MCF 10A (cell line): ENCODE data around the gene CEP112. TPM values are rescaled to one million over a fixed set of nuclear protein-coding genes. Genes with fewer than 3 reads are reported as not detected.

ENCODE experiments used
- BruUV-seq: library from RNA; stranded (reverse); fragments of 400-500 nt; replicated peaks from 2 replicates; lab custom pipeline; 2021; lab: Mats Ljungman, UMichigan
- CTCF ChIA-PET: fragments of 300-600 bp; sonication (Branson Sonifier 250); formaldehyde crosslinking; extraction: SDS; loops from one replicate; lab custom pipeline; 2021; ENCODE audit warnings: antibody characterized with exemption, inconsistent platforms; lab: Yijun Ruan, JAX
- POLR2A ChIA-PET: fragments of 300-600, 350-650 bp; sonication (Branson Sonifier 250); formaldehyde crosslinking; extraction: SDS; loops from one replicate; lab custom pipeline; 2020; ENCODE audit warnings: antibody characterized with exemption, inconsistent platforms; lab: Yijun Ruan, JAX
- DNase-seq: peaks from one replicate; pipeline ENCODE4 v3.0.0-alpha.2; 2018; ENCODE audit not compliant: unreplicated experiment
- H3K27ac Mint-ChIP-seq: one replicate; pipeline ENCODE4 v1.8.0; 2022; ENCODE audit warnings: mild to moderate bottlenecking, low read depth, mixed read lengths; ENCODE audit not compliant: unreplicated experiment
- H3K27me3 Mint-ChIP-seq: one replicate; pipeline ENCODE4 v1.8.0; 2022; ENCODE audit warnings: mixed read lengths; ENCODE audit not compliant: insufficient read depth, unreplicated experiment
- H3K36me3 Mint-ChIP-seq: one replicate; pipeline ENCODE4 v1.8.0; 2022; ENCODE audit warnings: mild to moderate bottlenecking, moderate library complexity, mixed read lengths; ENCODE audit not compliant: insufficient read depth, unreplicated experiment
- H3K4me1 Mint-ChIP-seq: one replicate; pipeline ENCODE4 v1.8.0; 2022; ENCODE audit warnings: mixed read lengths; ENCODE audit not compliant: insufficient read depth, unreplicated experiment
- H3K4me3 Mint-ChIP-seq: one replicate; pipeline ENCODE4 v1.8.0; 2022; ENCODE audit warnings: mild to moderate bottlenecking, moderate library complexity, mixed read lengths; ENCODE audit not compliant: unreplicated experiment
- H3K9me3 Mint-ChIP-seq: one replicate; pipeline ENCODE4 v1.8.0; 2022; ENCODE audit warnings: mixed read lengths; ENCODE audit not compliant: unreplicated experiment
- intact Hi-C: fragments of 100-400 bp; cut with micrococcal nuclease; formaldehyde crosslinking; loops from 2 replicates; pipeline ENCODE4 v1.14.1; 2022
- total RNA-seq: library from RNA; stranded (reverse); gene quantifications from 2 replicates; pipeline ENCODE4 v1.2.3, GENCODE V29; 2022
- TF ChIP-seq, protein P1 (sequence below): fragments of 200-600 bp; IDR thresholded peaks from one replicate; pipeline ENCODE4 v1.8.0; 2022; ENCODE audit warnings: antibody characterized with exemption, mild to moderate bottlenecking; ENCODE audit not compliant: unreplicated experiment

The CEP112 gene
- total RNA-seq, 1 experiment from 2014 or later, result 8.1 TPM

DNA sequence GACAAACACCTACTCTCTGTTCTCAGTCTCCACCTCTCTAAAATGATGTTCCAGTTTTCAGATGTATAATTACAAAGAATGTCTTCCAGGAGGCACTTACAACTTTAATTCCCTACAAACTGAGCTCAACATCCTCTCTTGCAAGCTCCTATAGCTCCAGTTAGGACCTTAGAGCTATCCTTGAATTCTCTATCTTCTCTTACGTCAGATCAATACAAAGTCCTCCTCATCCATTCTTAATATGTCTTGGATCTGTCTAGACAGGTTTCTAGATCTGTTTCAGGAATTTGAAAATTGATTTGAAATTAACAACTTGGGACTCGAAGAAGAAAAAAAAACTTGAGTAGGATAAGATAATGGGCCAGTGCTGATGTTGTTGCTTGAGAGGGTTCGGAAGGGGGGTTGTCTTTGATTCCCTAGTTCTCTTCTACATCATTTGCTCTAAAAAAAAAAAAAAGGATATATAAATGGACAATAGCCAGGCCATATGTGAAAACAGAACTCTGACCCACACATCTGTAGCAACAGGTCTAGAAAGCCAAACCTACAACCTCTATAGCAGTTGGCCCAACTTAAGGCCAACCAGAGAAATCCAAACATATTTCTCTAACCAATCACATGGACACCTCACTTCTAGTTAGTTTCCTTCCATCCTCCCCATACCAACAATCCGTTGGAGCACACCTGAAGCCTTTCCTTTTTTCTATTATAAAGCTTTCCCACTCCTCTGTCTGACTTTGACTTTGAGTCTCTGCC, 38.0 kb upstream of the CEP112 start:
- ChIA-PET CTCF (no interaction called here), POLR2A (no interaction called here)
- no peak overlapping the region for H3K4me3 Mint-ChIP-seq
- no peaks in the 10 kb centered on the region for H3K9me3 Mint-ChIP-seq
- TF ChIP-seq, protein P1, sequence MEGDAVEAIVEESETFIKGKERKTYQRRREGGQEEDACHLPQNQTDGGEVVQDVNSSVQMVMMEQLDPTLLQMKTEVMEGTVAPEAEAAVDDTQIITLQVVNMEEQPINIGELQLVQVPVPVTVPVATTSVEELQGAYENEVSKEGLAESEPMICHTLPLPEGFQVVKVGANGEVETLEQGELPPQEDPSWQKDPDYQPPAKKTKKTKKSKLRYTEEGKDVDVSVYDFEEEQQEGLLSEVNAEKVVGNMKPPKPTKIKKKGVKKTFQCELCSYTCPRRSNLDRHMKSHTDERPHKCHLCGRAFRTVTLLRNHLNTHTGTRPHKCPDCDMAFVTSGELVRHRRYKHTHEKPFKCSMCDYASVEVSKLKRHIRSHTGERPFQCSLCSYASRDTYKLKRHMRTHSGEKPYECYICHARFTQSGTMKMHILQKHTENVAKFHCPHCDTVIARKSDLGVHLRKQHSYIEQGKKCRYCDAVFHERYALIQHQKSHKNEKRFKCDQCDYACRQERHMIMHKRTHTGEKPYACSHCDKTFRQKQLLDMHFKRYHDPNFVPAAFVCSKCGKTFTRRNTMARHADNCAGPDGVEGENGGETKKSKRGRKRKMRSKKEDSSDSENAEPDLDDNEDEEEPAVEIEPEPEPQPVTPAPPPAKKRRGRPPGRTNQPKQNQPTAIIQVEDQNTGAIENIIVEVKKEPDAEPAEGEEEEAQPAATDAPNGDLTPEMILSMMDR, result no peak
- BruUV-seq, result no TSS peak
- H3K27me3 Mint-ChIP-seq, result no peaks in the 10 kb centered on the region
- no peaks in the 10 kb centered on the region for H3K36me3 Mint-ChIP-seq
- intact Hi-C loops, result no loop called here
- no peaks in the 10 kb centered on the region for H3K4me1 Mint-ChIP-seq
- H3K27ac Mint-ChIP-seq, result no peak overlapping the region
- DNase-seq, result no peak

- no peak for DNase-seq
- POLR2A ChIA-PET, result interaction anchor here (0.6 kb wide), 1 partner anchor 407 kb away, joined by 3 read pairs; no protein-coding TSS in a partner anchor
- TF ChIP-seq, protein P1, result no peak
- no peak within 1 kb of the TSS for H3K27ac Mint-ChIP-seq
- no TSS peak for BruUV-seq
- peaks cover 8% of the 10 kb centered on the region for H3K27me3 Mint-ChIP-seq
- no peaks in the 10 kb centered on the region for H3K4me1 Mint-ChIP-seq
- H3K9me3 Mint-ChIP-seq, result no peaks in the 10 kb centered on the region
- CTCF ChIA-PET, result no interaction called here
- intact Hi-C loops, result no loop called here
- H3K36me3 Mint-ChIP-seq, result no peaks in the 10 kb centered on the region
- H3K4me3 Mint-ChIP-seq, result no peak within 1 kb of the TSS
Observed at GRCh38 chr17:66228887-66229782, 37.2 kb upstream of the CEP112 start, which contains the start of gene APOH. Gene APOH (minus strand): TSS chr17:66229415. CDS start chr17:66229379, 36 bp downstream.

- CTCF ChIA-PET, result no interaction called here
- BruUV-seq, result no TSS peak
- no peak for DNase-seq
- TF ChIP-seq, protein P1, result no peak
- no peak overlapping the region for H3K4me3 Mint-ChIP-seq
- H3K27me3 Mint-ChIP-seq, result peaks cover 17% of the 10 kb centered on the region
- H3K27ac Mint-ChIP-seq, result no peak overlapping the region
- H3K9me3 Mint-ChIP-seq, result no peaks in the 10 kb centered on the region
- no peaks in the 10 kb centered on the region for H3K4me1 Mint-ChIP-seq
- H3K36me3 Mint-ChIP-seq, result no peaks in the 10 kb centered on the region
- intact Hi-C loops, result no loop called here
- POLR2A ChIA-PET, result interaction anchor here (0.7 kb wide), 1 partner anchor 364 kb away, joined by 3 read pairs; no protein-coding TSS in a partner anchor
Observed at GRCh38 chr17:66227212-66228045, 35.5 kb upstream of the CEP112 start.
